Inflammatory macrophage (primary cell): ENCODE data around the gene EIF5A.
A peak's percentile ranks its signal among the peaks of the same experiment; 100 is the strongest.

Experiments used
- DNase-seq, 2 donors: peaks; one replicate each; pipeline ENCODE4 v3.0.0-alpha.2; 2020 to 2022
- total RNA-seq, 18 experiments: gene quantifications; one replicate each; lab custom pipeline; 2026; ENCODE audit warnings: mixed read lengths in 6 of 18, inconsistent platforms in 2 of 18; lab: John Stamatoyannopoulos, UW

The EIF5A gene
- total RNA-seq = 148 to 251 (median 202) reads per million in 18 experiments

DNA sequence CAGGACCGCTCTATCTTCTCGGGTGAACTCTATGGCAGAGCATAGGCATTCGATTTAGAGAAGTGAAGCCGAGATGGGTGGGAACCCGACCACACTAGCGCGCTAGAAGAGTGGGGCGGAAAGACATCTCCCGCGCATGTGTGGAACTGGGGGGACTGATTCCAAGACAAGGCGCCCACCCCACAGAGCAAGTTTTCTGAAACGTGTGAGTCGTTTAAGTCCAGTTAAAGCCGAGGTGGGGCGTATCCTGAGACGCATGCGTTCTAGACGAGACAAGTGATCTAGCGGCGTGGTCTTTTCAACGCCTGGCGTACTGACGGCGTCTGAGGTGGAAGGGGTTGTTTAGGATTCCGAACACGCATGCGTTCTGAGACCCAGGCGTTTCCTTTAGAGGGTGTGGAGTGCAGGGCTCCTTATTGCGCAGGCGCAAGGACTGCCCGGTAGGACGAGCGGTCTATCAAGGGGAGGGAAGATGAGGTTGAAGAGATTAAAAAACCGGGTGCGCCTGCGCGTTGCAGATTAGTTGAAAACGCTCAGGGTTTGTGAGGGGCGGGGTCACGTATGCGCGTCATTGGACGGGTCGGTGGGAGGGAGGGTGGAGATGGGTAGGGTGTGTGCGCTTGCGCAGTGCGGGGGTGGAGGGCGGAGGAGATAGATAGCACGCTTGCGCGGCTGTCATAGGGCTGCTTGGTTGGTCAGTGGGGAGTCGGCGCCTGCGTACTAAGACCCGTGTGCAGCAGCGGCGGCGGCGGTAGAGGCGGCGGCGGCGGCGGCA is at the start of gene EIF5A:
Gene EIF5A (plus strand): TSS at position 718 of the 775 bp plus-strand sequence. CDS start 2,008 bp downstream, outside the sequence.
- DNase-seq = peak; percentile 100

DNA sequence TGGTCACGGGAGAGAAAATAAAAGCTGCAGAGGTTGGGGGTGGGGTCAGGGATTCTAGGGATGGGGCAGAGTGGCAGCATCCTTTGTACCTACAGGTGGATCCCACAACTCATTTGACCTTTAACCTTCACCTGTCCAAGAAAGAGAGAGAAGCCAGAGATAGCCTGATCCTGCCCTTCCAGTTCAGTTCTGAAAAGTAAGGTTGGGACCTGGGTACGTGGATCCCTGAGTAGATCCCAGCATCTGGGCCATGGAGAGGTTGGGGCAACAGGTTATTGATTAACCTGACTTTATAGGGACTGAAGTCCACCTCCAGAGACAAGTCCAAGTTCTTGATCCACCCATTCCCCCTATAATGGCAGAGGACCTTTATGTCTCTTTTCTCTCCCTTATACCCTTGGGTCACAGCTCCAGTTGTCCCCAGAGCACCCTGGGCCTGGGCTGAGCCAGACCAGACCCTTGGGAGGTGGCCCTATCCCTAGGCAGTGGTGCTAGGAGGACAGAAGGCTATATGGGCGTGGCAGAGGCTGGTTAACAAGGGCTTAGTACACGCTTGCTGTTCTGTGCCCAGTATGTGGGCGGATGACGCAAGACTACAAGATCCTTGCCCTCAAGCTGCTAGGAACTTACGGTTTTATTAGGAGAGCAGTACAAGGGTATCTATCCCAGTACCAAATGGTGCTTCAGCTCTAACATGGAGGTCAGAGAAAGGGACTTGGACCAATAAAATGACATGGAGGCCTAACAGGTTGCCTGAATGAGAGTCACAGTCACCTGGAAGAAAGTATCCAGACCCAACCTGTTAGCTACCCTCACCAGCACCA is 48.5 kb upstream of the EIF5A start:
- DNase-seq = peak; percentile 87 to 90

DNA sequence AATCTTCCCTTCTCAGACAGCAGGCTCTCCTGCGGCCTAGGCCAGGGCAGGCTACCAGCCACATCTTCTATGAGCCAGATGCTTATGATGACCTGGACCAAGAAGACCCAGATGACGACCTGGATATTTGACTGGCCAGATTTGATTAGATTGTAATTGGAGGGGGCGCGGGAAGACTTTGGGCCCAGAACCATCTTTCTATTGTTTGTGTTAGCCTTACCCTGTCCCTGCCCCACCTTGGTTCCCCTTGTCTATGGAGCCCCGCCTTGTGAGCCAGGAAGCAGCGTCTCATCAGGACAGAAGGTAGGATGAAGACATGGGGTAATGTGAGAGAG is 47.9 kb upstream of the EIF5A start:
- DNase-seq = no peak

- DNase-seq = no peak
These were observed 47.3 kb upstream of the EIF5A start for GRCh38 chr17:7260151-7260550.

GRCh38 chr17:7260651-7261378 is 46.6 kb upstream of the EIF5A start:
- no peak for DNase-seq

GRCh38 chr17:7261379-7262191 is 45.8 kb upstream of the EIF5A start:
- DNase-seq = no peak

GRCh38 chr17:7262192-7262934 is 45.1 kb upstream of the EIF5A start, which contains the start of gene CLDN7:
Gene CLDN7 (minus strand): TSS chr17:7262478. CDS start chr17:7262043, 435 bp downstream.
- DNase-seq = no peak

DNA sequence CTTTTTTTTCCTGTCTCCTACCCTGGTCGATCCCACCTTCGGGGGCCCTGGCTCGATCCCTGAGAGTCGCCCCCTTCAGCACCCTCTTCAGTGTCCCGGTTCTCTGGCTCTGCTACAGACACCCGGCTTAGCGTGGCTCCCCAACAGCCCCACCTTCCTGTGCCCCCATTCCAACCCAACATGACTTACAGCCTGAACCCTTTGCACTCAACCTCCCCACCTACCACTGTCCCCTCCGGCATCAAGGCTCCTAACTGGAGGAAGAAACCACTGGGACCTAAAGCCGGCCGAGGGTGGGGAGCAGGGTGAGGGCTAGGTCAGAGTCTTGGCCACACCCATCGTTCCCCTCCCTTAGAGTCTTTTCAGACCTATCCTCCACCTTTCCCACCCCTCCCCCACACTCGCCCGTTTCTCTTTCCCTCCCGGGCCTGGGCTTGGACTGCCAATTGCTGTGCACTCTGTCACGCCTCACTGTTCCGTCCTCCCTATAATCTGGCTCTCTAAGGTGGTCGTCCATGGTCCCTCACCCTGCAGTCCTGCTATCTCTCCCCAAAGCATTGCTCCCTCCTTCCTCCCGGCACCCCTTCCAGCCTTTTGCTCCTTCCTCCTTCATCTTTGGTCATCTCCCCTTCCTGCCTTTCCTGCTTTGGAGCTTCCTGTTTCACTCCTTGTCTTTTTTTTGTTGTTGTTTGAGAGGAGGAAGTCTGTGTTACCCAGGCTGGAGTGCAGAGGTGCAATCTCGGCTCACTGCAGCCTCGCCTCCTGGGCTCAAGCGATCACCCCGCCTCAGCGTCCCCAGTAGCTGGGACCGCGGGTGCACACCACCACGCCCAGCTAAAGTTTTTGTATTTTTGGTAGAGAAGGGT is 44.3 kb upstream of the EIF5A start:
- DNase-seq = peak; percentile 37 to 44

DNA sequence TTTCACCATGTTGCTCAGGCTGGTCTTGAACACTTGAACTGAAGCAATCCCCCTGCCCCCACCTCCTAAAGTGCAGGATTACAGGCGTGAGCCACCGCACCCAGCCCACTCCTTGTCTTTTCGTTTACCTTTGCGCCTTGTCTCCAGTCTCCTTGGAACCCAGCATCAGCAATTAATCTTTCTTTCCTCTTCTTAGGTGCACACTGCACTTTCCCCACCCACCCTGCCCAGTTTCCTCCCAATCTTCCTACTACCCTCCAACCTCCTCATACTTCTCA is 43.7 kb upstream of the EIF5A start:
- DNase-seq = no peak

- no peak for DNase-seq
These were observed 40.6 kb upstream of the EIF5A start for GRCh38 chr17:7266784-7267183.

DNA sequence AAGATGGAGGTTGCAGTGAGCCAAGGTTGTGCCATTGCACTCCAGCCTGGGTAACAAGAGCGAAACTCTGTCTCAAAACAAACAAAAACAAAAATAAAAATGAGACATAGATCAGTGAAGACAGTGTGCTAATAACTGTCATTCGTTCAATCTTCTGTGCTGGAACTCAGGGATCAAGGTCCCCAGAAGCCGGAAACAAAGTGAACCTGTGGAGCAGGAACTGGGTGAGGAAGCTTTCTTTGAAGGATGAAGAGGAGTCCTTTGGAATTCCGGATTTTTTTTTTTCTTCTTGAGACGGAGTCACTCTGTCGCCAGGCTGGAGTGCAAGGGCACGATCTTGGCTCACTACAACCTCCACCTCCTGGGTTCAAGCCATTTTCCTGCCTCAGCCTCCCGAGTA is 28.0 kb upstream of the EIF5A start:
- no peak for DNase-seq

- peak; percentile 80 to 83 for DNase-seq
These were observed 26.8 kb upstream of the EIF5A start for GRCh38 chr17:7280519-7281073.

- DNase-seq = peak; percentile 94 to 95
These were observed 26.1 kb upstream of the EIF5A start, which contains the start of gene SLC2A4 for GRCh38 chr17:7281074-7281952. Gene SLC2A4 (plus strand): TSS chr17:7281718. CDS start chr17:7281935, 217 bp downstream.

DNA sequence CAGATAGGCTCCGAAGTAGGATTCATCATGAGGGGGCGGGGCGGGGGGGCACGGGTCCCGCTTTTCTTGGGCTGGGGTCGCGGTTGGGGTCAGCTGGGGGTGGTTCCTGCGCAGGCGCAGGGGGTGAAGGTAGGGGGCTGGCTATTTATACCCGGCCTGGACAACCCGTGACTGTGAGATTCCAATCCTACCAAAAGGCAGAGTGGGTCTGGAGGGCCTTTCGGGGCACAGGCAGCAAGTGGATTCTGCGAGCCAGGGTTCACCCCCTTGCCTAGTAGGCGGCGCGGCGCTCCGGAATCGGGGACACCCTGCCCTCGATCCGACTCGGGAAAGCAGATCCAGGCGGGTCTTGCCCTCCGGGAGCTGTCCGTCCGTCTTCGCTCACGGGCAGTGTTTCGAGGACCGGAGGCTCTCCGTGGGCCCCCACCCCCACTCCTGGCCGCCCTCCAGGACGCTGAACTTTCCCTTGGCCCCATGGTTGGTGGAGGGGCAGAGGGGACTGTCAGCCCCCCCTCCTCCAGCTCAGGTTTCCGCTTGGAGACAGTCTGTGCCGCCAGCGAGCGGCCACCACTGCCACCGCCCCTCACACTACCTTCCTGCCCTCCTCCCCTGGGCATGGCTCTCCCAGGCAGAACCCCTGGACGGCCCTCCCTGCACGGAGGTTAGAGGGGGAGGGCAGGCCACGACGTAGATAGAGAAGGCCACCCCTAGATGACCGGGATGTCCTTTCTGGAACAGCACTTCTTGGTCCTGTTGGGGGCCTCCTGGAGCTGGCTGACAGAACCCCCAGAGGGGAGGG is 25.3 kb upstream of the EIF5A start:
- DNase-seq = no peak

GRCh38 chr17:7282752-7283321 is 24.6 kb upstream of the EIF5A start:
- DNase-seq = peak; percentile 24 to 35

DNA sequence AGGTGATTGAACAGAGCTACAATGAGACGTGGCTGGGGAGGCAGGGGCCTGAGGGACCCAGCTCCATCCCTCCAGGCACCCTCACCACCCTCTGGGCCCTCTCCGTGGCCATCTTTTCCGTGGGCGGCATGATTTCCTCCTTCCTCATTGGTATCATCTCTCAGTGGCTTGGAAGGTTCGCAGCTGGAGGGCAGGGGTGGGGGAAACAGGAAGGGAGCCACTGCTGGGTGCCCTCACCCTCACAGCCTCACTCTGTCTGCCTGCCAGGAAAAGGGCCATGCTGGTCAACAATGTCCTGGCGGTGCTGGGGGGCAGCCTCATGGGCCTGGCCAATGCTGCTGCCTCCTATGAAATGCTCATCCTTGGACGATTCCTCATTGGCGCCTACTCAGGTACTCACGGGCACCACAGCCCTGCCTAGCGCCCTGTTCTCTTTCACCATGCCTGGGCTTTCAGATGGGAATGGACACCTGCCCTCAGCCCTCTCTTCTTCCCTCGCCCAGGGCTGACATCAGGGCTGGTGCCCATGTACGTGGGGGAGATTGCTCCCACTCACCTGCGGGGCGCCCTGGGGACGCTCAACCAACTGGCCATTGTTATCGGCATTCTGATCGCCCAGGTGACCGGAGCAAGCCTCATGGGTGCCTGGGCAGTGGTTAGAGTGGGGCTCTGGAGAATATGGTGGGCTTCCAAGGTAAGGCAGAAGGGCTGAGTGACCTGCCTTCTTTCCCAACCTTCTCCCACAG is 23.8 kb upstream of the EIF5A start:
- DNase-seq = peak in 1 of 2 donors; percentile 36

GRCh38 chr17:7284911-7285310 is 22.5 kb upstream of the EIF5A start:
- DNase-seq = no peak
